ENCODE results near the gene GNPDA2.

DNA sequence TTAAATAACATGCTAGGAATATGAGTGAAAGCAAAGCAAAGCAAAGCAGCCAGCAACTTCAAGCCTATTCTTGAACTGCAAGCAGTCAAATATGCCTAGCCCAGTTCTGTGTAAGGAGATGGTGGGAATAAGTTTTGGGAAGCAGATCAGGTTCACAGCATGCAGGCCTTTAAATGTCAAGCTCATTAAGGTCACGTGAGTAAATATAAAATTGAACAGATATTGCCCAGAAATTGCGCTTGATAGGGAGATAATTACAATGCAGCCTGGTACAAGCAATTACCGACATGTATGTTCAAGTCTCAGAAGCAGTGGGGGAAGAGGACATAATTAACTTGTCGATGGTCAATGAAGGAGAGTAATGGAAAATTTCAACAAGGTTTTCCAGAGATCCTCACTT is 6.0 kb downstream of the GNPDA2 start:
- TF ChIP-seq, protein P1, sequence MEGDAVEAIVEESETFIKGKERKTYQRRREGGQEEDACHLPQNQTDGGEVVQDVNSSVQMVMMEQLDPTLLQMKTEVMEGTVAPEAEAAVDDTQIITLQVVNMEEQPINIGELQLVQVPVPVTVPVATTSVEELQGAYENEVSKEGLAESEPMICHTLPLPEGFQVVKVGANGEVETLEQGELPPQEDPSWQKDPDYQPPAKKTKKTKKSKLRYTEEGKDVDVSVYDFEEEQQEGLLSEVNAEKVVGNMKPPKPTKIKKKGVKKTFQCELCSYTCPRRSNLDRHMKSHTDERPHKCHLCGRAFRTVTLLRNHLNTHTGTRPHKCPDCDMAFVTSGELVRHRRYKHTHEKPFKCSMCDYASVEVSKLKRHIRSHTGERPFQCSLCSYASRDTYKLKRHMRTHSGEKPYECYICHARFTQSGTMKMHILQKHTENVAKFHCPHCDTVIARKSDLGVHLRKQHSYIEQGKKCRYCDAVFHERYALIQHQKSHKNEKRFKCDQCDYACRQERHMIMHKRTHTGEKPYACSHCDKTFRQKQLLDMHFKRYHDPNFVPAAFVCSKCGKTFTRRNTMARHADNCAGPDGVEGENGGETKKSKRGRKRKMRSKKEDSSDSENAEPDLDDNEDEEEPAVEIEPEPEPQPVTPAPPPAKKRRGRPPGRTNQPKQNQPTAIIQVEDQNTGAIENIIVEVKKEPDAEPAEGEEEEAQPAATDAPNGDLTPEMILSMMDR (IDR thresholded peaks at IDR 0.05), result no peak
- TF ChIP-seq POLR2A (IDR thresholded peaks at IDR 0.05) (no peak), EP300 (IDR thresholded peaks at IDR 0.05) (no peak)

All from tibial nerve (tissue), 4 donors.